Calu3 (cell line): Measurements from ENCODE around the gene FAM107B. TPM values are rescaled to one million over a fixed set of nuclear protein-coding genes. Genes with fewer than 3 reads are reported as not detected.

Experiments used
- BruUV-seq: library from RNA; stranded (reverse); fragments of 400-500 nt; replicated peaks from 2 replicates; lab custom pipeline; 2021; lab: Mats Ljungman, UMichigan
- CTCF ChIA-PET: fragments of 300-600 bp; sonication (Branson Sonifier 250); formaldehyde crosslinking; loops from one replicate; lab custom pipeline; 2022; ENCODE audit warnings: antibody characterized with exemption; lab: Charles Lee
- DNase-seq: peaks from one replicate; pipeline ENCODE4 v3.0.0; 2022
- H3K27ac Mint-ChIP-seq: one replicate; pipeline ENCODE4 v1.8.0; 2022; ENCODE audit warnings: mixed read lengths; ENCODE audit not compliant: unreplicated experiment
- H3K27me3 Mint-ChIP-seq: one replicate; pipeline ENCODE4 v1.8.0; 2022; ENCODE audit warnings: mixed read lengths; ENCODE audit not compliant: unreplicated experiment
- H3K36me3 Mint-ChIP-seq: one replicate; pipeline ENCODE4 v1.8.0; 2022; ENCODE audit warnings: mild to moderate bottlenecking, moderate library complexity, mixed read lengths; ENCODE audit not compliant: insufficient read depth, unreplicated experiment
- H3K4me1 Mint-ChIP-seq: one replicate; pipeline ENCODE4 v1.8.0; 2022; ENCODE audit warnings: mild to moderate bottlenecking, low read depth, mixed read lengths; ENCODE audit not compliant: unreplicated experiment
- H3K4me3 Mint-ChIP-seq: one replicate; pipeline ENCODE4 v1.8.0; 2022; ENCODE audit warnings: mild to moderate bottlenecking, low read depth, moderate library complexity, mixed read lengths; ENCODE audit not compliant: unreplicated experiment
- H3K9me3 Mint-ChIP-seq: one replicate; pipeline ENCODE4 v1.8.0; 2022; ENCODE audit warnings: low read depth, mixed read lengths; ENCODE audit not compliant: unreplicated experiment
- CTCF ChIP-seq: fragments of 200-600 bp; IDR thresholded peaks from one replicate; pipeline ENCODE4 v1.8.0; 2022; ENCODE audit warnings: antibody characterized with exemption; ENCODE audit not compliant: unreplicated experiment
- intact Hi-C: fragments of 100-400 bp; cut with micrococcal nuclease; formaldehyde crosslinking; loops from one replicate; pipeline ENCODE4 v1.10.0; 2022; ENCODE audit not compliant: unreplicated experiment
- total RNA-seq: library from RNA; stranded (reverse); gene quantifications from 2 replicates; pipeline ENCODE4 v1.2.3, GENCODE V29; 2022

Gene FAM107B
- total RNA-seq, 1 experiment from 2014 or later, result 168 TPM

DNA sequence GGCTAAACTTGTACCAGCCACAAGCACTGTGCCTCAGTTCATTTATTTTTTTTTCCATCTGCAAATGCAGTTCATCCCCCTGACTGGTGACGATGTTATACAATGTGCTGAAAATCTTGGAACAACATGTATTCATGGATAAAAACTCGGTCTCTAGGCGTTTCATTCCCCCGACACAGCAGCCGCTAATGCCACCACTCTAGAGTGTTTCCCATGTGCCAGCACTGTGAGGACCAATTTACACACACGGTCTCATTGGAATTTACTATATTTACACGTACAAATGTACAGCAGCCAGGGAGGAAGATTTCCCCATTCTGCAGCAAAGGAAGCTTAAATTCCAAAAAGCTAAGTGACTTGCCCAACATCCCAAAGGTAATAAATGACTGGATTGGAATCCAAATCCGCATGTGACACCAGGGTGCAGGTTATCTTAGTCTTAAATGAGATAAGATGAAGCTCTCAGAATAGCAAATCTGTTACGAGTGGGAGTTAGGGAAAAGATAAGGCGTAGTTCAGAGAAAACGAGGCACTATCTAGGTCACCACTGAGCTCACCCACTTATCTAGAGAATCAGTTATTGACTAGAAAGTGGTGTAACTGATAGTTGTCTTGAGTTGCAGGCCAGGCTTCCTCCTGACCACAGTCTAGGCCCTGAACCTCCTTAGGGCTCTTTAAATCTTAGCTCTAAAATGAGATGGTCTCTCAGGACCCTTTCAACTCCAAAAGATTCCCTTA is 36.7 kb downstream of the FAM107B start:
- no TSS peak for BruUV-seq
- Mint-ChIP-seq H3K4me1 (peaks cover 15% of the 10 kb centered on the region), H3K4me3 (no peak overlapping the region), H3K27ac (no peak overlapping the region), H3K9me3 (peaks cover 3% of the 10 kb centered on the region), H3K36me3 (no peaks in the 10 kb centered on the region), H3K27me3 (no peaks in the 10 kb centered on the region)
- intact Hi-C loops, result no loop called here
- DNase-seq, result no peak
- CTCF ChIA-PET, result no interaction called here
- no peak for TF ChIP-seq CTCF

- no peak for TF ChIP-seq CTCF
- H3K4me3 Mint-ChIP-seq, result no peak overlapping the region
- H3K27me3 Mint-ChIP-seq, result no peaks in the 10 kb centered on the region
- intact Hi-C loops, result no loop called here
- H3K27ac Mint-ChIP-seq, result no peak overlapping the region
- H3K9me3 Mint-ChIP-seq, result no peaks in the 10 kb centered on the region
- no peak for DNase-seq
- CTCF ChIA-PET, result no interaction called here
- no TSS peak for BruUV-seq
- no peaks in the 10 kb centered on the region for H3K36me3 Mint-ChIP-seq
- H3K4me1 Mint-ChIP-seq, result peaks cover 8% of the 10 kb centered on the region
Measured at GRCh38 chr10:14736600-14737081, 38.1 kb downstream of the FAM107B start.

DNA sequence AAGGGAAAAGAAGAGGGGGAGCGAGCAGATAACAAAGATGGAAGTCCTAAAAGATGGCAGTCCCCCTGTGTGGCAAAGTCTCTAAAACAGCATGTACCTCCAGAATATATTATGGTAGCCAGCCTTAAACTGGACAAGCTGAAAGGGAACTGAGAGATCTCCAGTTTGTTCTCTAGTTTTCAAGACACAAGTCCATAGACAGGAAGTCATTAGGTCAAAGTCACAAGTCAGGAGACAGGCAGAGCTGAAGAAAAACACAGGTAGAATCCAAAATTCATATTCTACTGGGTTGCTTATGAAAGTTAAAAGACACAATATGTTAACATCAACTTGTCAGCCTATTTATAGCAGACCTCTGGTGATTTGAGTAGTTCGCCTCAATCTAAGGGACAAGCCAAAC is 38.7 kb downstream of the FAM107B start:
- TF ChIP-seq CTCF, result no peak
- Mint-ChIP-seq H3K9me3 (no peaks in the 10 kb centered on the region), H3K4me3 (no peak overlapping the region), H3K27me3 (no peaks in the 10 kb centered on the region), H3K36me3 (no peaks in the 10 kb centered on the region), H3K27ac (no peak overlapping the region), H3K4me1 (peaks cover 8% of the 10 kb centered on the region)
- CTCF ChIA-PET, result no interaction called here
- intact Hi-C loops, result no loop called here
- DNase-seq, result no peak
- no TSS peak for BruUV-seq

- TF ChIP-seq CTCF, result no peak
- H3K4me3 Mint-ChIP-seq, result no peak overlapping the region
- DNase-seq, result no peak
- no peaks in the 10 kb centered on the region for H3K36me3 Mint-ChIP-seq
- intact Hi-C loops, result no loop called here
- no peak overlapping the region for H3K27ac Mint-ChIP-seq
- BruUV-seq, result no TSS peak
- peaks cover 6% of the 10 kb centered on the region for H3K4me1 Mint-ChIP-seq
- no peaks in the 10 kb centered on the region for H3K27me3 Mint-ChIP-seq
- CTCF ChIA-PET, result interaction anchor here (0.6 kb wide), 1 partner anchor 265 kb away, joined by 4 read pairs; no protein-coding TSS in a partner anchor
- peaks cover 3% of the 10 kb centered on the region for H3K9me3 Mint-ChIP-seq
Measured at GRCh38 chr10:14731875-14732512, 42.7 kb downstream of the FAM107B start.
